ENCODE data around the gene GSTA5.
A peak's percentile ranks its signal among the peaks of the same experiment; 100 is the strongest.
"Not testable (repeated sequence)": the region's sequence is repeated elsewhere in the genome, so short reads cannot be mapped to it uniquely, and the experiment has no call there.

GSTA5 gene

DNA sequence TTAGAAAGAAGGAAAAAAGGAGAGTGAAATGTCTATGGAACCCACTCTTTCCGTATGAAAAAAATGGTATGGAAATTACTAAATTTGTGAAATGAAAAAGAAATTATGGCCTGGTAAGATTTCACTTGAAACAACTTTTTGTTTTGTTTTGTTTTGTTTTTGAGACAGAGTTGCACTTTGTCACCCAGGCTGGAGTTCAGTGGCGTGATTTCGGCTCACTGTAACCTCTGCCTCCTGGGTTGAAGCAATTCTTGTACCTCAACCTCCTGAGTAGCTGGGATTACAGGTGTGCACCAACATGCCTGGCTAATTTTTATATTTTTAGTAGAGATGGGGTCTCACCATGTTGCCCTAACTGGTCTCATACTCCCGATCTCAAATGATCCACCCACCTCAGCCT lies 17.8 kb upstream of the GSTA5 start:
- TF ChIP-seq, protein P1, sequence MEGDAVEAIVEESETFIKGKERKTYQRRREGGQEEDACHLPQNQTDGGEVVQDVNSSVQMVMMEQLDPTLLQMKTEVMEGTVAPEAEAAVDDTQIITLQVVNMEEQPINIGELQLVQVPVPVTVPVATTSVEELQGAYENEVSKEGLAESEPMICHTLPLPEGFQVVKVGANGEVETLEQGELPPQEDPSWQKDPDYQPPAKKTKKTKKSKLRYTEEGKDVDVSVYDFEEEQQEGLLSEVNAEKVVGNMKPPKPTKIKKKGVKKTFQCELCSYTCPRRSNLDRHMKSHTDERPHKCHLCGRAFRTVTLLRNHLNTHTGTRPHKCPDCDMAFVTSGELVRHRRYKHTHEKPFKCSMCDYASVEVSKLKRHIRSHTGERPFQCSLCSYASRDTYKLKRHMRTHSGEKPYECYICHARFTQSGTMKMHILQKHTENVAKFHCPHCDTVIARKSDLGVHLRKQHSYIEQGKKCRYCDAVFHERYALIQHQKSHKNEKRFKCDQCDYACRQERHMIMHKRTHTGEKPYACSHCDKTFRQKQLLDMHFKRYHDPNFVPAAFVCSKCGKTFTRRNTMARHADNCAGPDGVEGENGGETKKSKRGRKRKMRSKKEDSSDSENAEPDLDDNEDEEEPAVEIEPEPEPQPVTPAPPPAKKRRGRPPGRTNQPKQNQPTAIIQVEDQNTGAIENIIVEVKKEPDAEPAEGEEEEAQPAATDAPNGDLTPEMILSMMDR (IDR thresholded peaks at IDR 0.05; ENCODE audit: borderline replicate concordance, control extremely low read depth, extremely low read depth, insufficient read depth, missing control alignments): no peak
- in situ Hi-C loops (cut with MboI; ENCODE audit: low sequenced_read_pairs, unreplicated experiment): no loop called here
- DNase-seq (ENCODE audit: low spot score): no peak

GRCh38 chr6:52856137-52856536 lies 15.5 kb upstream of the GSTA5 start:
- DNase-seq (ENCODE audit: low spot score); in situ Hi-C loops (cut with MboI; ENCODE audit: low sequenced_read_pairs, unreplicated experiment): not testable (repeated sequence)

DNA sequence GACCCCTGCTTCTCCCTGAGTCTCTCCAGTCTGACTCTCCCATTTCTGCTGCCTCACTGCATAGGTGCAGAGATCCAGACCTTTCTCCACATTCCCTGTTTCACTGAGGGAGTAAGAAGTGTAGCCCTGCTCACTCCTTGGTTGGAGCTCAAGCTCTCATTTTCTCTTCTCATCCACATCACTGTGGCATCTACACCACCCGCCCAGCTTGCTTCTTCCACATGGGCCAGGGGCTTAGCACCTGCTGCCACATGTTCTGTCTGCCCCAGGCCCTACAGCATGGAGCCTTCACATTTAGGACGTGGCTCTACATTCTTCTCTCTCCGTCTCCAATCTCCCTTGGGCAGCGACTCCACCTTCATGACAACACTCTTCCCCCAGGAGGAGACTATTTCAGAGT lies 8.5 kb upstream of the GSTA5 start:
- in situ Hi-C loops (cut with MboI; ENCODE audit: low sequenced_read_pairs, unreplicated experiment): no loop called here
- TF ChIP-seq, protein P1 (IDR thresholded peaks at IDR 0.05; ENCODE audit: borderline replicate concordance, control extremely low read depth, extremely low read depth, insufficient read depth, missing control alignments): no peak
- no peak for DNase-seq (ENCODE audit: low spot score)

DNA sequence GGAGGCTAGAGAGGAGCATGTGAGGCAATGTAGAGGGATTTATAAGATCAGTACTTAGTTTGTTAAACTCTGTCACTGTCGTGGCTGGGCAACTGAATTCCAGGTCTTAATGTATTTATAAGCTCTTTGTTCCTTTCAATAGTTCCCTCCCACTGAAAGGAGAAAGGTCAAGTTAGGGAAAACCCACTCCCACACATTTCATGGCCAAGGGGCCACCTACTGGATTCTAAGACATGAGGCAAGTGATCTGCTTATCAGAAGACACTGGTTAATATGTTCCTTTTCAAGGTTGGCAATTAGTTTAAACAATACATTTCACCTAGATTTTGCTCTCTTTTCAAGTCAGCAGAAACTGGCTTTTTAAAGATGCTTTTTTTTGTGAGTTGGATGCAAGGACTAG lies 5.4 kb upstream of the GSTA5 start:
- TF ChIP-seq, protein P1 (IDR thresholded peaks at IDR 0.05; ENCODE audit: borderline replicate concordance, control extremely low read depth, extremely low read depth, insufficient read depth, missing control alignments): no peak
- in situ Hi-C loops (cut with MboI; ENCODE audit: low sequenced_read_pairs, unreplicated experiment): no loop called here

DNA sequence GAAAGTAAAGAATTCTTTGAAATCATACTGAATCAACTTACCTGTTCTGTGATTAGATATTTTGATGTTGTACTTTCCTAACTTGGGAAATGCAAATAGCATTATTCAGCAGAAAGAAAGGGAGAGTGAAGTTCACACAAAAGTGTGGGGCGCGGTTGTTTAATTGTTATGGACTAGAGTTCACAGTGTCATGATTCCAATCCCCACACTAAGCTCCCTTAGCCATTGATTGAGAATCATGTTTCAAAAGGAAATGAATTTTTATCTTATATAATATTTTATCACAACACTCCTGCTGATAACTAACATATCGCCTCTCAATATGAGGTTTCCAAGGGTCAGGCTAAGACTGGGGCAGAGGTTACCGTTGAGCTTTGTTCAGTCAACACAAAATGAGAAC lies 3.0 kb upstream of the GSTA5 start:
- DNase-seq (ENCODE audit: low spot score): no peak
- in situ Hi-C loops (cut with MboI; ENCODE audit: low sequenced_read_pairs, unreplicated experiment): no loop called here
- TF ChIP-seq, protein P1 (IDR thresholded peaks at IDR 0.05; ENCODE audit: borderline replicate concordance, control extremely low read depth, extremely low read depth, insufficient read depth, missing control alignments): no peak

More for the DNA sequence above, 5.4 kb upstream of the GSTA5 start:
- no peak for DNase-seq (ENCODE audit: low spot score)

DNA sequence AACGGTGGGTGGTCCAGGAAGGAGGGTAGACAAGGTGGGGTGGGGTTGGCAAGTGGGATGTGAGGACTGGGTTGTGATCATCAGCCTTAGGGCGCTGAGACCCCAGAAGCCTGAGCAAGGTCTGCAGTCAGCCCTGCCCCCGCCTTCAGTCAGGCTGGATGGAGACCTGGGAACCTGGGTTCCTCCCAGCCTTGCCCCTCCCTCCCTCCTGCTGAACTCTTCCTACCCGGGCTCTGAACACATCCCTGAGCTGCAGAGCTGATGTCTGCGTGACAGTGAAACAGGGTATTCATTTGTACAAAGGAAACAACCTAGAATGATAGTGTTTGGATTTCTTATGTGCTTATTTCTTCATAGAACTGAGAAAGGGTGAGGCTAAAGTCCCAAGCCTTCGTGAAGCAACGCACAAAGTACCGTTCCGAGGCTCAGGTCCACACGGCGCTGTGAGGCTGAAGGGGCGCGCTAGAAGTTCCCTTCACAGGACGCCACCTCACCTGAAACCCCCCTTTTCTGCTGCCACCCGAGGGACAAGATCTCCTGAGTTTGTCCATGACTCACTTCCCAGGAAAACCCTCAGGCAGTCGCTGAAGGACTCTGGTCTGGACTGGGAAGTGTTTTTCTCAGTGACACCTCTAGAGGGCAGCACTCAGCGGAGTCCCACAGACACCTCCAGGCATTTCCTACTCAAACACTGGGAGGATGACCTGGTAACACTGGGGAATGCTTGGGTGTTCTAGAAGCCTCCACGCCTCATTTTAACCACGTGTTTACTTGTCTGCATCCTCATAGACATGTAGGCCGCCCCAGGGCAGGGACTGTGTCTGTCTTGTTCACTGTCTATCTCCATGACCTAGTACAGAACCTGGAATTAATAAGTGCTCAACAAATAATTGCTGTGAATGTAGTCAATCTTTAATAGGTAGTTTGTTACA lies 1.2 kb downstream of the GSTA5 start:
- DNase-seq (ENCODE audit: low spot score): peak; percentile 59
- in situ Hi-C loops (cut with MboI; ENCODE audit: low sequenced_read_pairs, unreplicated experiment): no loop called here
- TF ChIP-seq, protein P1 (IDR thresholded peaks at IDR 0.05; ENCODE audit: borderline replicate concordance, control extremely low read depth, extremely low read depth, insufficient read depth, missing control alignments): peak; percentile 59

DNA sequence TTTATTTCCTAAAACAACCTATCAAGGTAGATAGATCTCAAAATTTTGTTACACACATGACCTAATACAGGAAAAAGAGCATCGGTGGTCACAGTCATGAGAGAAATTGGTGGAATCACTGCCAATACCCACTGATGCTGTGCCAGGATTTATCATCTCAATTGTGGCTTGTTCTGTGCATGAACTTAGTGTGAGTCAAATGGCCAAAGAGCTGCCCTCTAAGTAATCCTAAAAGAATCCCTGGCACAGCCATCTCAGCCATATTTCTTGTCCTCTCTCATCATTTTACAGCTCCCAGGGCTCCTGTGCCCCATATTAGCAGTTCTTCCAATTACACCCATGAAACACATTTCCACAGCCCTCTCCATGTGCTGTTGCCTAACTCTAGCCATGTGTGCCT lies 6.1 kb downstream of the GSTA5 start:
- in situ Hi-C loops (cut with MboI; ENCODE audit: low sequenced_read_pairs, unreplicated experiment): no loop called here
- DNase-seq (ENCODE audit: low spot score): no peak
- TF ChIP-seq, protein P1 (IDR thresholded peaks at IDR 0.05; ENCODE audit: borderline replicate concordance, control extremely low read depth, extremely low read depth, insufficient read depth, missing control alignments): no peak

DNA sequence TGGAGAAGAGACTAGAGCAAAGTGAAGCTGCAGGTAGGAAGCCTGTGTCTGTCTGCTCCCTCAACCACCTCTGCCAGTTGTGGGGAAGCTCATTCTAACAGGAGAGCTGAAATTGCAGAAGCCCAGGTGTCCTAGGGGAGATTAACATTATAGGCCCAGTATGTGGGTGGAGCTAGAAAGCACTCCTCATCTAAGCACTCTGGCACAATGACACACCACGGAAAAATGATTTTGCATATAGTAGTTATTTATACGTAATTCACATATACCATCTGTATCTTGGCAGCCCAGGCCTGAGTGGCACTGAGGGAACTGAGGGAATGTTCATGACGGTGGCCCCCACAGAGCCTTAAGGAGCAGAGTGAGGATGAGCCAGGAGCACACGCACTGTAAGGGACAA lies 9.7 kb downstream of the GSTA5 start:
- DNase-seq (ENCODE audit: low spot score); in situ Hi-C loops (cut with MboI; ENCODE audit: low sequenced_read_pairs, unreplicated experiment): not testable (repeated sequence)

Data from GM13976 (cell line).